Measurements from ENCODE around the gene NETO2. TPM values are rescaled to one million over a fixed set of nuclear protein-coding genes. Genes with fewer than 3 reads are reported as not detected.

NETO2 gene
- polyA plus RNA-seq, 1 experiment, result 42.2 TPM

DNA sequence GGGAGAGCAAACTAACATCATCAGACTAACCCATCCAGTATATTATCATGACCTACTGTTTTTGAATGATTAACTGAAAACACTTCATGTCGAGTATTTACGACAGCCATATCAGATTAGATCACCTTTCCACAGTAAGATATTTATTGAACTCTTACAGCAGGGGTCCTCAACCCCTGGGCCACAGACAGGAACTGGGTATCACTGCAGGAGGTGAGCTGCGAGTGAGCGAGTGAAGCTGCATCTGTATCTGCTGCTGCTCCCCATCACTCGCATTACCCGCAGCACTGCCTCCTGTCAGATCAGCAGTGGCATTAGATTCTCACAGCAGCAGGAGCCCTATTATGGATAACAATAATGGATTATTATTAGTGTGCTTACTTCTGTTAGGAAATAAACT is 59.5 kb downstream of the NETO2 start:
- ChIA-PET POLR2A (no interaction called here), CTCF (interaction anchor here (0.8 to 0.9 kb wide), 2 partner anchors 15 to 46 kb away, joined by 3 to 4 read pairs; no protein-coding TSS in a partner anchor)
- no peaks in the 10 kb centered on the region for H3K9me3 ChIP-seq (ENCODE audit: control insufficient read depth, insufficient read depth, low read length)
- no peak for DNase-seq (ENCODE audit: low read depth, low spot score)
- no peak for TF ChIP-seq CTCF (IDR thresholded peaks at IDR 0.05; ENCODE audit: low read depth, low read length)
- H3K27ac ChIP-seq (ENCODE audit: low read depth, low read length), result no peak overlapping the region
- no peak overlapping the region for H3K4me3 ChIP-seq (ENCODE audit: low read depth, low read length)
- no peaks in the 10 kb centered on the region for H3K27me3 ChIP-seq (ENCODE audit: control insufficient read depth, insufficient read depth, low read length)

GRCh38 chr16:47082099-47082865 is 61.5 kb downstream of the NETO2 start:
- Histone ChIP-seq H3K4me3 (ENCODE audit: low read depth, low read length) (no peak overlapping the region), H3K27ac (ENCODE audit: low read depth, low read length) (no peak overlapping the region), H3K27me3 (ENCODE audit: control insufficient read depth, insufficient read depth, low read length) (no peaks in the 10 kb centered on the region), H3K9me3 (ENCODE audit: control insufficient read depth, insufficient read depth, low read length) (no peaks in the 10 kb centered on the region)
- ChIA-PET CTCF (interaction anchor here (0.6 to 1.6 kb wide), 4 partner anchors 31 to 1074 kb away, joined by 3 to 8 read pairs (median 4); partner anchors contain the start of gene ABCC12), POLR2A (no interaction called here)
- TF ChIP-seq CTCF (IDR thresholded peaks at IDR 0.05; ENCODE audit: low read depth, low read length), result no peak
- no peak for DNase-seq (ENCODE audit: low read depth, low spot score)

DNA sequence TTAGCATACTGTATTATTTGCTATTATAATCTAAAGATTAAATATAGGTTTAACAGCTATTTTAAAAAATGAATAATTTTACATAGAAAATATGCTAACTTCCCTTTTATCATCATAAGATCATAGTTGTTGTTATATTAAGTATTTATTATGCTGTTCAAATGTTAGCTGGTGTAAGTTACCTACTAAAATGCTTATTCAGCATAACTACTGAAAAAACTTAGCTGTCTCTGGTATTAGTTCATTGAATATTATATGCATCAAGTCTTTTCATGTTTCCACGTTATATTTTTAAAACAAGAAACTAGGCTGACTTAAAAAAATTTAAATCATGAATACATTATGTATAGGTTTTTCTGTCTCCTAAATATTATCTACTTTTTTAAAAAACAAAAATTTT is 62.6 kb downstream of the NETO2 start:
- no peak overlapping the region for H3K4me3 ChIP-seq (ENCODE audit: low read depth, low read length)
- DNase-seq (ENCODE audit: low read depth, low spot score), result no peak
- CTCF ChIA-PET, result interaction anchor here (1.3 to 1.6 kb wide), 2 partner anchors 45 to 1075 kb away, joined by 3 to 4 read pairs; partner anchors contain the start of gene ABCC12
- no peaks in the 10 kb centered on the region for H3K27me3 ChIP-seq (ENCODE audit: control insufficient read depth, insufficient read depth, low read length)
- H3K27ac ChIP-seq (ENCODE audit: low read depth, low read length), result no peak overlapping the region
- H3K9me3 ChIP-seq (ENCODE audit: control insufficient read depth, insufficient read depth, low read length), result no peaks in the 10 kb centered on the region
- TF ChIP-seq CTCF (IDR thresholded peaks at IDR 0.05; ENCODE audit: low read depth, low read length), result no peak
- POLR2A ChIA-PET, result no interaction called here

DNA sequence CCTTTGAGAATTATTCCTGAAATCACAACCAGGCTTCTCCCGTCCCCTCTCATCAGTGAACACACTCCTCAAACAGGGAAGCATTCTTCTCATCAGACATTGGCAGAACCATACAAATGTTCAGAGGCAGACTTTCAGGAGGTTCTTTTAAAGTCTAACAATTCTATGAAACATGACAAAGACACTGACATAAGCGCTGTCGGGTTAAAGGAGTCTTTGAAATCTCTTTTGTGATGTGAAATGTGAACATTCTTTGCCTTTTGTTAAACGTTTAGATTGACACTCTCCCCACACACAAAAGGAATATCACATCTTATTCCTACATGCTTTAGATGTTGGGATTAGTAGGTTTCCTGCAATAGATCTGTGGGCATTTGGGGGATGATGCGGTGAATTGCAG is 63.9 kb downstream of the NETO2 start:
- DNase-seq (ENCODE audit: low read depth, low spot score), result no peak
- TF ChIP-seq CTCF (IDR thresholded peaks at IDR 0.05; ENCODE audit: low read depth, low read length), result no peak
- H3K27ac ChIP-seq (ENCODE audit: low read depth, low read length), result no peak overlapping the region
- H3K9me3 ChIP-seq (ENCODE audit: control insufficient read depth, insufficient read depth, low read length), result no peaks in the 10 kb centered on the region
- no peak overlapping the region for H3K4me3 ChIP-seq (ENCODE audit: low read depth, low read length)
- ChIA-PET CTCF (no interaction called here), POLR2A (no interaction called here)
- H3K27me3 ChIP-seq (ENCODE audit: control insufficient read depth, insufficient read depth, low read length), result no peaks in the 10 kb centered on the region
